ENCODE data around the gene DSPP. TPM values are rescaled to one million over a fixed set of nuclear protein-coding genes. Genes with fewer than 3 reads are reported as not detected.

DSPP gene
- total RNA-seq, 1 experiment from 2014 or later = not detected

- no peaks in the 10 kb centered on the region for H3K79me2 ChIP-seq (ENCODE audit: insufficient read depth, low read length)
- H2BK12ac ChIP-seq (ENCODE audit: insufficient read length, low read depth, low read length) = no peak overlapping the region
- no peaks in the 10 kb centered on the region for H3K27me3 ChIP-seq (ENCODE audit: insufficient read depth, low read length)
- H2BK120ac ChIP-seq (ENCODE audit: low read depth, low read length, poor library complexity, severe bottlenecking) = no peak overlapping the region
- peaks cover 0 to 3% of the 10 kb centered on the region in 2 experiments; a peak in 1 of 5 replicates for H3K9me3 Mint-ChIP-seq
- no peak overlapping the region for H3T11ph ChIP-seq (ENCODE audit: low read length)
- no peaks in the 10 kb centered on the region for H3K79me1 ChIP-seq (ENCODE audit: insufficient read depth, low read depth, low read length, poor library complexity, severe bottlenecking)
- H2AK5ac ChIP-seq (ENCODE audit: insufficient read length, low read length) = no peak overlapping the region
- H3K18ac ChIP-seq (ENCODE audit: insufficient read length, low read depth, low read length) = no peak overlapping the region
- H4K20me1 ChIP-seq (ENCODE audit: control insufficient read depth, insufficient read depth, insufficient read length) = no peaks in the 10 kb centered on the region
- no peak overlapping the region for H3K4me3 Mint-ChIP-seq
- H3K23me2 ChIP-seq (ENCODE audit: insufficient read length, low read depth, low read length, poor library complexity, severe bottlenecking) = no peaks in the 10 kb centered on the region
- H3K4me1 ChIP-seq (ENCODE audit: insufficient read depth, low read length) = no peaks in the 10 kb centered on the region; the same call in 1 of the 2 replicates
- H3K4me1 Mint-ChIP-seq = peaks cover 4 to 11% of the 10 kb centered on the region in 2 experiments; a peak in 3 of 4 replicates
- H3K9ac ChIP-seq (ENCODE audit: extremely low read depth, insufficient read length, low read length) = no peak overlapping the region
- peaks cover 0 to 4% (median 0%) of the 10 kb centered on the region in 3 experiments; a peak in 1 of 7 replicates for H3K36me3 Mint-ChIP-seq (ENCODE audit: insufficient read depth in 1 of 3, low read depth in 3 of 3)
- no peak overlapping the region for H3K27ac ChIP-seq (ENCODE audit: insufficient read length, low read depth, low read length)
- no peak overlapping the region for H3K56ac ChIP-seq (ENCODE audit: insufficient read length, low read depth, low read length)
- H3K4ac ChIP-seq (ENCODE audit: low read depth, low read length) = no peak overlapping the region
- H2BK5ac ChIP-seq (ENCODE audit: insufficient read length, low read length) = no peak overlapping the region
- no peaks in the 10 kb centered on the region for H3K27me3 Mint-ChIP-seq (ENCODE audit: low read depth)
- no peak overlapping the region for H4K91ac ChIP-seq (ENCODE audit: insufficient read length, low read depth, low read length)
- no peak overlapping the region for H2AFZ ChIP-seq (ENCODE audit: low read length)
- no peak overlapping the region for H2BK15ac ChIP-seq (ENCODE audit: low read depth, low read length)
- TF ChIP-seq, protein P1, sequence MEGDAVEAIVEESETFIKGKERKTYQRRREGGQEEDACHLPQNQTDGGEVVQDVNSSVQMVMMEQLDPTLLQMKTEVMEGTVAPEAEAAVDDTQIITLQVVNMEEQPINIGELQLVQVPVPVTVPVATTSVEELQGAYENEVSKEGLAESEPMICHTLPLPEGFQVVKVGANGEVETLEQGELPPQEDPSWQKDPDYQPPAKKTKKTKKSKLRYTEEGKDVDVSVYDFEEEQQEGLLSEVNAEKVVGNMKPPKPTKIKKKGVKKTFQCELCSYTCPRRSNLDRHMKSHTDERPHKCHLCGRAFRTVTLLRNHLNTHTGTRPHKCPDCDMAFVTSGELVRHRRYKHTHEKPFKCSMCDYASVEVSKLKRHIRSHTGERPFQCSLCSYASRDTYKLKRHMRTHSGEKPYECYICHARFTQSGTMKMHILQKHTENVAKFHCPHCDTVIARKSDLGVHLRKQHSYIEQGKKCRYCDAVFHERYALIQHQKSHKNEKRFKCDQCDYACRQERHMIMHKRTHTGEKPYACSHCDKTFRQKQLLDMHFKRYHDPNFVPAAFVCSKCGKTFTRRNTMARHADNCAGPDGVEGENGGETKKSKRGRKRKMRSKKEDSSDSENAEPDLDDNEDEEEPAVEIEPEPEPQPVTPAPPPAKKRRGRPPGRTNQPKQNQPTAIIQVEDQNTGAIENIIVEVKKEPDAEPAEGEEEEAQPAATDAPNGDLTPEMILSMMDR (conservative IDR thresholded peaks at IDR 0.05) = no peak
- H2BK20ac ChIP-seq (ENCODE audit: low read depth, low read length, poor library complexity, severe bottlenecking) = no peak overlapping the region
- no peak overlapping the region for H4K5ac ChIP-seq (ENCODE audit: insufficient read length, low read depth, low read length)
- no peak overlapping the region; a peak in 1 of 7 replicates for H3K27ac Mint-ChIP-seq
- no peak overlapping the region for H3K14ac ChIP-seq (ENCODE audit: insufficient read depth, low read length)
- no peak overlapping the region for H4K8ac ChIP-seq (replicated peaks; ENCODE audit: insufficient read length, low read depth, low read length)
- no peak overlapping the region for H3K23ac ChIP-seq (ENCODE audit: insufficient read length, low read depth, low read length)
- H3K4me2 ChIP-seq (ENCODE audit: insufficient read depth, insufficient read length, low read length) = no peak overlapping the region
- H3K9me3 ChIP-seq (ENCODE audit: control insufficient read depth, low read depth, low read length) = no peaks in the 10 kb centered on the region
- DNase-seq = no peak
- no CpG with 5 or more reads among the region's 4 CpGs for WGBS (ENCODE audit: extremely low coverage, insufficient read length, low lambda C conversion rate)
Observed at GRCh38 chr4:87565746-87566145, 42.6 kb upstream of the DSPP start.
